Brain microvascular endothelial cell (primary cell): ENCODE measurements around the gene A3GALT2.
A peak's percentile ranks its signal among the peaks of the same experiment; 100 is the strongest.

Source experiments
- DNase-seq: peaks from one replicate; pipeline ENCODE4 v3.0.0-alpha.2; 2020
- H3K27ac ChIP-seq: fragments of 250-450 bp; sonication (Bioruptor Pico); 2 replicates; pipeline ENCODE4 v1.5.1; 2020; ENCODE audit warnings: mild to moderate bottlenecking, moderate library complexity
- H3K27me3 ChIP-seq: fragments of 250-450 bp; sonication (Bioruptor Pico); replicated peaks from 2 replicates; pipeline ENCODE4 v1.5.1; 2020; ENCODE audit warnings: mild to moderate bottlenecking
- H3K36me3 ChIP-seq: fragments of 250-450 bp; sonication (Bioruptor Pico); replicated peaks from 2 replicates; pipeline ENCODE4 v1.5.1; 2020; ENCODE audit warnings: mild to moderate bottlenecking
- H3K4me3 ChIP-seq: 2 replicates; pipeline ENCODE4 v1.5.1; 2011; ENCODE audit warnings: low read depth, mild to moderate bottlenecking, control low read depth, low read length, moderate library complexity
- in situ Hi-C: cut with HindIII; loops from 2 replicates; pipeline ENCODE4 v1.10.0; 2017; ENCODE audit warnings: low sequenced_read_pairs, low pct_ligation_motif_present
- TF ChIP-seq, protein P1 (sequence below): IDR thresholded peaks from 2 replicates; pipeline ENCODE4 v1.5.1; 2011; ENCODE audit warnings: low read depth, mild to moderate bottlenecking, moderate library complexity, low read length, control low read depth, inconsistent platforms; ENCODE audit errors: missing control alignments

The A3GALT2 gene

DNA sequence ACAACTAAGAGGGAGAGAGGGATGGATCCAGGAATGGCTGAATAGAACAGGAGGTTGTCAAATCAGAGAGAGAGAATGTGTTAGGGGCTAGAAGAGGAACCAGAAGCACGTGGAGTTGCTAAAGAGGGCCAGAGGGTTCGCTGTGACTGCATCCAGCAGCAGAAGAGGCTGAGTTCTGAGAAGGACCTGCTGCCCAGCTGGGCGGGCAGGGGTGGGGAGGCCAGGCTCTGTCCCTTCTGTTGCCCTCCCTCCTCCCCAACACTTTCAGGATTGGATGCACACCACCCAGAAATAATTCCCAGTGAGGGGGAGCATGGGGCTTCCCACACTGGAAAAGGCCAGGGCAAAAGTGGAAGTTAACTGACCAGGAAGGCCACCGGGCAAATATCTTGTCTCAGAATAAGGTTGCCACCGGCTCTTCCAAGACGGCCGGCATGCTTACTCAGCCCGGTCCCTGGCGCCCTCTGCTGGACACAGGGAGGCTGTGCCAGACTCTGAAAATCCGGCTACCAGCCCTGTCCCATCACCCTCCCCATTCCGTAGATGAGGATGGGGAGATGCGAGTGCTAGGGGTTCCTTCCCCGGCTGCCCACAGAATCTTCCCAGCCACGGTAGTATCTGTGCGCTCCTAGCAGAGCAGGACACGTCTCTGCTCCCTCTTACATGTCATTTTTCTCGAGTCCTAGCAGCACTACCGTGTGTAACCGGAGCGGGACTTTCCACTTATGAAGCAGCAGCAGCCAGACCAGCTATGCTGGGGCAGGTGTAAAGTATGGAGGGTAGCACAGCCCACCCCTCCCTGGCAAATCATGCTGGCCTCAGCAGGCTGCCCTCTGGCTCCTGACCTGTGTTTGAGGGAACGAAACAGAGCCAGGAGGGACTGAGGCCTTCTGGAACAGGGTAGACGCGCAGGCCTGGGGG is 46.8 kb upstream of the A3GALT2 start:
- Histone ChIP-seq H3K4me3 (no peak overlapping the region), H3K36me3 (peaks cover 40% of the 10 kb centered on the region), H3K27me3 (no peaks in the 10 kb centered on the region), H3K27ac (no peak overlapping the region)
- DNase-seq = peak; percentile 70
- in situ Hi-C loops = no loop called here
- TF ChIP-seq, protein P1, sequence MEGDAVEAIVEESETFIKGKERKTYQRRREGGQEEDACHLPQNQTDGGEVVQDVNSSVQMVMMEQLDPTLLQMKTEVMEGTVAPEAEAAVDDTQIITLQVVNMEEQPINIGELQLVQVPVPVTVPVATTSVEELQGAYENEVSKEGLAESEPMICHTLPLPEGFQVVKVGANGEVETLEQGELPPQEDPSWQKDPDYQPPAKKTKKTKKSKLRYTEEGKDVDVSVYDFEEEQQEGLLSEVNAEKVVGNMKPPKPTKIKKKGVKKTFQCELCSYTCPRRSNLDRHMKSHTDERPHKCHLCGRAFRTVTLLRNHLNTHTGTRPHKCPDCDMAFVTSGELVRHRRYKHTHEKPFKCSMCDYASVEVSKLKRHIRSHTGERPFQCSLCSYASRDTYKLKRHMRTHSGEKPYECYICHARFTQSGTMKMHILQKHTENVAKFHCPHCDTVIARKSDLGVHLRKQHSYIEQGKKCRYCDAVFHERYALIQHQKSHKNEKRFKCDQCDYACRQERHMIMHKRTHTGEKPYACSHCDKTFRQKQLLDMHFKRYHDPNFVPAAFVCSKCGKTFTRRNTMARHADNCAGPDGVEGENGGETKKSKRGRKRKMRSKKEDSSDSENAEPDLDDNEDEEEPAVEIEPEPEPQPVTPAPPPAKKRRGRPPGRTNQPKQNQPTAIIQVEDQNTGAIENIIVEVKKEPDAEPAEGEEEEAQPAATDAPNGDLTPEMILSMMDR = peak; percentile 97

- in situ Hi-C loops = no loop called here
- H3K4me3 ChIP-seq = no peak overlapping the region
- no peaks in the 10 kb centered on the region for H3K27me3 ChIP-seq
- peaks cover 36% of the 10 kb centered on the region for H3K36me3 ChIP-seq
- DNase-seq = no peak
- H3K27ac ChIP-seq = no peak overlapping the region
- TF ChIP-seq, protein P1 = no peak
Measured at GRCh38 chr1:33366762-33367484, 46.0 kb upstream of the A3GALT2 start.

DNA sequence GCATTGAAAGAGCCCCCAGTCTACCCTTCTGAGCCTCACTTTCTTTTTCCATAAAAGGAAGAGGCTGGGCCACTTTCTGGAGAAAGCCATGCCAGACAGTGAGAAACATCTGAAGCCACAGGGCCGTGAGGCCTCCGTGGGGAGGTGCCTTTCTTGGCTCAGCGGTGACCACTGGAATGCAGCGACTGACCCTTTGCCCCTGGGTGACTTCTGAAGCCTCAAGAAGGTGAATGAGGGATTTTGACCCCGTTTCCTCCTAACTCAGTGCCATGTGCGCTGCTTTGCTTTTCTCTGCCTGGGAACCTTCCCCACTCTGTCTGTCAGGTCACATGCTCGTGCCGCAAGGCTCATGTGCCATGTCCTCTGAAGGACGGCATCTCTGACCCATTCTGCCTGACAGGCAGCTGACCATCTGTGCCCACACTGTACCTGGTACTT is 44.7 kb upstream of the A3GALT2 start:
- H3K36me3 ChIP-seq = peaks cover 24% of the 10 kb centered on the region
- DNase-seq = peak; percentile 71
- TF ChIP-seq, protein P1 = no peak
- H3K4me3 ChIP-seq = no peak overlapping the region
- H3K27ac ChIP-seq = peak overlapping the region; percentile 7
- no peaks in the 10 kb centered on the region for H3K27me3 ChIP-seq
- in situ Hi-C loops = no loop called here

GRCh38 chr1:33364565-33364918 is 43.6 kb upstream of the A3GALT2 start:
- DNase-seq = no peak
- no peaks in the 10 kb centered on the region for H3K27me3 ChIP-seq
- no peak overlapping the region for H3K27ac ChIP-seq
- H3K4me3 ChIP-seq = no peak overlapping the region
- in situ Hi-C loops = no loop called here
- H3K36me3 ChIP-seq = peaks cover 18% of the 10 kb centered on the region
- TF ChIP-seq, protein P1 = no peak

DNA sequence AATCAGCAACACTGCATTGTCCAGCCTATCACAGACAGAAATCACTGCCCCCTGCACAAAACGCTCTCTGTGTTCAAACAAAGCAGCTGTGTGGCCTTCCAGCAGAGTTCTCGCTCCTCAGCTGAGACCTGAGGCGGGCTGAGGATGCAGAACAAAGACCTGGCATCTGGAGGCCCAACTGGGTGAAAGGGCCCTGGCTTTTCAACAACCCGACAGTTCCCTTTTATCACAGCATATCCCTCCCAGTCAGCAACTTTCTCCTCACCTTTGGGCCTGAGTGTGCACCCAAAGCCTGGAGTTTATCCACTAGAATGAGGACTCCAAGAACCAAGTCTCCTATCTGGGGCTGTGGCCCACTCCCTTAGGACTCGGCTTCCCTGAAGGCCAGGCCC is 42.6 kb upstream of the A3GALT2 start:
- no peak overlapping the region for H3K27ac ChIP-seq
- TF ChIP-seq, protein P1 = no peak
- H3K27me3 ChIP-seq = no peaks in the 10 kb centered on the region
- in situ Hi-C loops = no loop called here
- peaks cover 16% of the 10 kb centered on the region for H3K36me3 ChIP-seq
- H3K4me3 ChIP-seq = no peak overlapping the region
- DNase-seq = no peak
